ENCODE measurements around the gene ETF1.

ETF1 gene

DNA sequence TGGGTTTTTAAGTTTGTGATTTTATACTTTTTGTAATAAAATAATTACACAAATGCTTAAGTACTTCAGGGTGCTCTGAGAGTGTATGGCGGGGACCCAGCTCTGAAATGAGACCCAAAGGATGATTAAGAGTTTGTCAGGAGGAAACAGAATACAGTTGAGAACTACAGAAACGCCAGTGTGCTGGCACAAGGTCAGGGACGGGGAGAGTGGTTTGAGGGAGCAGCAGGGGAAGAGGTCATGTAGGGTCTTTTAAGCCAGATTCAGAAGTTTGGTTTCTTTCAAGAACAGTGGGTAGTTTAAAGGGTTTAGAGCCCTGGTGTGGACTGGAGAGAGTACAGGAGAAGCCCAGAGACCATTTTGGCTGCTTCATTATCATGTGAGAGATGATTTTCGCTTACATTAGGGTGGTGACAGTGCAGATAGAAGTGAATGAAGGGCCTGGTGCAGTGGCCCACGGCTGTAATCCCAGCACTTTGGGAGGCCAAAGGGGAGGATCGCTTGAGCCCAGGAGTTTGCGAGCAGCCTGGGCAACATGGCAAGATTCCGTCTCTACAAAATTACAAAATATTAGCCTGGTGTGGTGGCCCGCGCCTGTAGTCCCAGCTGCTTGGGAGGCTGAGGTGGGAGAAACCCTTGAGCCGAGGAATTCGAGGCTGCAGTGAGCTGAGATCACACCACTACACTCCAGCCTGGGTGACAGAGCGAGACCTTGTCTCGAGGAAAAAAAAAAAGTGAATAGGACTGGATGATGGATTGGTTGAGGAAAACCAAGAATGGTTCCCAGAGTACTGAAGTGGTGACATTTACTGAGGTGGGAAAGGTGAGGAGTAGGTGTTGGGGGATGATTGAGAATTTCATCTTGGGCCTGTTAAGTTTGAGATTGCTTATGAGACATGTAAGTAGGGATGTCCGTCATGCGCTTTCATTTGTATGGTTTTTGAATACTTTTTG is 1.4 kb upstream of the ETF1 start:
- Mint-ChIP-seq H3K9me3 (no peaks in the 10 kb centered on the region), H3K27ac (peak overlapping the region; percentile 99), H3K36me3 (peaks cover 80% of the 10 kb centered on the region), H3K4me3 (peak overlapping the region; percentile 92), H3K4me1 (peaks cover 68% of the 10 kb centered on the region)
- ATAC-seq: no peak
- peak in 1 of 2 donors; percentile 62 for DNase-seq (ENCODE audit: low spot score in 2 of 2)

GRCh38 chr5:138543730-138544104 is 681 bp upstream of the ETF1 start:
- ATAC-seq (peak; percentile 76), DNase-seq (ENCODE audit: low spot score in 2 of 2) (no peak)
- peak overlapping the region; percentile 92 for H3K4me3 Mint-ChIP-seq
- H3K27ac Mint-ChIP-seq: peak overlapping the region; percentile 99
- H3K4me1 Mint-ChIP-seq: peaks cover 65% of the 10 kb centered on the region
- H3K36me3 Mint-ChIP-seq: peaks cover 84% of the 10 kb centered on the region
- no peaks in the 10 kb centered on the region for H3K9me3 Mint-ChIP-seq

- H3K27ac Mint-ChIP-seq: peak overlapping the region; percentile 99
- ATAC-seq (no peak), DNase-seq (ENCODE audit: low spot score in 2 of 2) (peak in 1 of 2 donors; percentile 70)
- H3K9me3 Mint-ChIP-seq: no peaks in the 10 kb centered on the region
- H3K36me3 Mint-ChIP-seq: peaks cover 84% of the 10 kb centered on the region
- peaks cover 57% of the 10 kb centered on the region for H3K4me1 Mint-ChIP-seq
- H3K4me3 Mint-ChIP-seq: peak overlapping the region; percentile 92
These were observed 668 bp downstream of the ETF1 start for GRCh38 chr5:138542180-138542955.

DNA sequence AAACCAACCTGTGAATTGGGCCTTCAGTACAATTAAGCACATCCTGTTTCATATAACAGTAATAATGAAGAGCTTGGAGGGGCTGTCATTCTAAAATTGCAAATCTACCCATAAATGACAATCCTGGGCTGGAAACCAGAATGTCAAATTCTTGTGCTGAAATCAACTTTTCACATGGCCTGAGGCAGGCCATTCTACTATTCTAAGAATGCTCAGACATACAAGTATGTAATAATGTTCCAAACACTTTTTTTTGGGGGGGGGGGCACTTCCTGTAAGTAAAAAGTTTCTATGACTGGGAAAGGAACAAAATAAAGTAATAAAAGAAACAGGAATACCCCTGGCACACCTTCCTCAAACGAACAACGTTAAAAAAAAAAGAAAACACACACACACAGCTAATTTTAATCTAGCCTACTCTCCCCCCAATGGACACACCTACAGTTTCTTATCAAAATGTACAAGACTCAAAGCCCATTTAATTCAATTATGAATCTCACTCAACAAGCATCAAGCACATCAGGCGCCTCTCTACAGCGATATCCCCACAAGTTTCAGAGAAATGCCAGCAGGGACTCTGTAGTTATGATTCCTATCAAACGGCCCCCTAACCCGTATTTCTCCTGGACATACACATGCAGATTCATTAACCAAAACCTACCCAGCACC is 1.4 kb downstream of the ETF1 start:
- peak overlapping the region; percentile 99 for H3K27ac Mint-ChIP-seq
- ATAC-seq (no peak), DNase-seq (ENCODE audit: low spot score in 2 of 2) (no peak)
- H3K4me3 Mint-ChIP-seq: peak overlapping the region; percentile 92
- H3K9me3 Mint-ChIP-seq: no peaks in the 10 kb centered on the region
- H3K4me1 Mint-ChIP-seq: peaks cover 62% of the 10 kb centered on the region
- peaks cover 82% of the 10 kb centered on the region for H3K36me3 Mint-ChIP-seq

DNA sequence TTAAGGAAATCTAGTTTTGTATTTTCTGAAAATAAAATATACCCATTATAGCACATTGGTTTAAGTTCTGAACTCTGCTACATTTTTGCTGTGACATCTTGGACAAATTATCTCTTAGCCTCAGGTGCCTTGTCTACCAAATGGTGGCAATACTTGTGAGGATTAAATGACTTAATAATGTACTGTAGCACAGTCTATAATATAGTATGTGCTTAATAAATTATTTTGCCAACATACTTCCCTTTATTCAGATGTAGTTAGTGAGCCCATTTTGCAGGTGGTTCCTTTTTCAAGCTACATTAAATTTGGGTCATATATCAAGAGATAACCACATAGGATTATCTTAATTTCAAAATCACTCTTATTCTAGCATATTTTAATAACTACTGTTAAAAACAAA is 3.2 kb downstream of the ETF1 start:
- peak overlapping the region; percentile 61 for H3K27ac Mint-ChIP-seq
- ATAC-seq (no peak), DNase-seq (ENCODE audit: low spot score in 2 of 2) (no peak)
- no peaks in the 10 kb centered on the region for H3K9me3 Mint-ChIP-seq
- no peak overlapping the region for H3K4me3 Mint-ChIP-seq
- H3K4me1 Mint-ChIP-seq: peaks cover 63% of the 10 kb centered on the region
- peaks cover 91% of the 10 kb centered on the region for H3K36me3 Mint-ChIP-seq

DNA sequence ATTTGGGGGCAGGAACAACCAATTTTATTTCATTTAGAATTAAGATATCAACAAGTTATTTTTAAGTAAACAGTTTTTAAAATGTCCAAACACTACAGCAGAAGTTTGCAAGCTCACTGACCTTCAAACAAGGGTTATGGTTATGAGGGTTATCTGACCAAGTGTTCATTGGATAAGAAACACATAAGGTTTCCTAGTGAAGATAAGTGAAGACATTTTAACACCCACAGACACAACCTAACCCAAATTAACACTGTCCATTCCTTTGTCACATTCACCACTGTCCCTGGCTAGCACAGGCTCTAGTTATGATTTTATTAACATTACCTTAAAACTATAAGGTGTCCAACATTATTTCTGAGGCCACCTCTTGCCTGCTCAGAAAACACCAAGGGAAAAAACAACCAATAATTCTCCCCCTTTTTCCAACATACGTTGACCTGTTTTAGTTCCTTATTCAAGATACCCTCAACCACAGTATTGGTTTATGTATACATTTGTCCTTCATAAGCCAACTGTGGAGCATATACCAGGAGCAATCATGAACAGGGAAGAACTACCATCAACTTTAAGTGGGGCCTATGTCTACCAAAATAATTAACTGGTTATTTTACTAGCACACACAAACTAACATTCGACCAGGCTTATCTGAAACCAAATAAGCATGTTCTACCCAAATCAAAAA is 4.0 kb downstream of the ETF1 start:
- Mint-ChIP-seq H3K36me3 (peaks cover 91% of the 10 kb centered on the region), H3K4me1 (peaks cover 56% of the 10 kb centered on the region), H3K9me3 (no peaks in the 10 kb centered on the region), H3K4me3 (no peak overlapping the region), H3K27ac (peak overlapping the region; percentile 61)
- ATAC-seq (no peak), DNase-seq (ENCODE audit: low spot score in 2 of 2) (no peak)

DNA sequence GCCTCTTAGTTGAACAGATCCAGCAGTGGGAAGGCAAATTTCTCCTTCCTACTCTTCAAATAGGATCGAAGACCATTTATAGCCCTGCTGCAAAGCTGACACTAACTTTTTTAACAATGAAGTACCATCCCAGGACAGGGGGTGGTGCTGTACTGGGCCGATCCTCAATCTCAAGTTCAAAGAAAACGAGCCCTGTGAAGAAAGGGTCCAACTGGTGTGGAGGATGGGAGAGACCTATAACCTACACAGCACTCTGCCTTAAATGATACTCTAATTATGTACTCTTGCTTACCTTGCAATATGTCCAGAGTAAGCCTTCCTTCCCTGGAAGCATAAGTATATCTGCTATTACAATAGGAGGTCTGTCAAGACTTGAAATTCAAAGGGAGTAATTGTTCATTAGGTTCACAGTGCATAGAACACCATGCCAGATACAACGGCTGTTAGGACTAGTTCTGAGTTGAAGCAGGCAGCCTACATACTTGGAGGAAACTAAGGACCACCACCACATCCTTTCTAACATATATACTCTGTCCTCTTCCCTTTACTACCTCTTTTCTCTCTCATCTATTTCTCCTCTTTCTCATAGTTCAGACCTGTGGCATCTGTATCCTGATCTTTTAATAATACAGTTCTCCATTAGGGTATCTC is 6.2 kb downstream of the ETF1 start:
- H3K36me3 Mint-ChIP-seq: peaks cover 90% of the 10 kb centered on the region
- no peak overlapping the region for H3K4me3 Mint-ChIP-seq
- H3K9me3 Mint-ChIP-seq: no peaks in the 10 kb centered on the region
- DNase-seq (ENCODE audit: low spot score in 2 of 2) (no peak), ATAC-seq (peak; percentile 63)
- peak overlapping the region; percentile 75 for H3K27ac Mint-ChIP-seq
- H3K4me1 Mint-ChIP-seq: peaks cover 57% of the 10 kb centered on the region

DNA sequence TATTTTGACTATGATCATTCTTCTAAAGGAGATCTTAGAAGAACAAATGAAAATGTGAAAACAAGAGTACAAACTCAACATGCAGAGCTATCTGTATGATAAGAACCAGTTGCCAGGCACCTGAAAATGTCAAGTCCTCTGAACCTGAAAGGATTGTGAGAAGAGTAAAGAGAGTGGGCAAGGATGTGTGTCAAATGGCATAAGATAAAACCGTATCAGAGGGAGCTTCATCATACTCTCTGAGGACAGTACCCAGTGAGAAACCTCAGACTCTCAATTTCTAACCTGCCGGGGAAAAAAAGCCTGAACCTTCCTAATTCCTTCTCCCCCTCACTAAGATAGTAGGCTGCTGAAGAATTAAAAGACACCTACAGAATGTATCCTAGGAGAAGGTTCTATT is 6.8 kb downstream of the ETF1 start:
- Mint-ChIP-seq H3K9me3 (no peaks in the 10 kb centered on the region), H3K27ac (peak overlapping the region; percentile 75), H3K4me3 (no peak overlapping the region), H3K36me3 (peaks cover 89% of the 10 kb centered on the region), H3K4me1 (peaks cover 56% of the 10 kb centered on the region)
- DNase-seq (ENCODE audit: low spot score in 2 of 2) (no peak), ATAC-seq (no peak)

DNA sequence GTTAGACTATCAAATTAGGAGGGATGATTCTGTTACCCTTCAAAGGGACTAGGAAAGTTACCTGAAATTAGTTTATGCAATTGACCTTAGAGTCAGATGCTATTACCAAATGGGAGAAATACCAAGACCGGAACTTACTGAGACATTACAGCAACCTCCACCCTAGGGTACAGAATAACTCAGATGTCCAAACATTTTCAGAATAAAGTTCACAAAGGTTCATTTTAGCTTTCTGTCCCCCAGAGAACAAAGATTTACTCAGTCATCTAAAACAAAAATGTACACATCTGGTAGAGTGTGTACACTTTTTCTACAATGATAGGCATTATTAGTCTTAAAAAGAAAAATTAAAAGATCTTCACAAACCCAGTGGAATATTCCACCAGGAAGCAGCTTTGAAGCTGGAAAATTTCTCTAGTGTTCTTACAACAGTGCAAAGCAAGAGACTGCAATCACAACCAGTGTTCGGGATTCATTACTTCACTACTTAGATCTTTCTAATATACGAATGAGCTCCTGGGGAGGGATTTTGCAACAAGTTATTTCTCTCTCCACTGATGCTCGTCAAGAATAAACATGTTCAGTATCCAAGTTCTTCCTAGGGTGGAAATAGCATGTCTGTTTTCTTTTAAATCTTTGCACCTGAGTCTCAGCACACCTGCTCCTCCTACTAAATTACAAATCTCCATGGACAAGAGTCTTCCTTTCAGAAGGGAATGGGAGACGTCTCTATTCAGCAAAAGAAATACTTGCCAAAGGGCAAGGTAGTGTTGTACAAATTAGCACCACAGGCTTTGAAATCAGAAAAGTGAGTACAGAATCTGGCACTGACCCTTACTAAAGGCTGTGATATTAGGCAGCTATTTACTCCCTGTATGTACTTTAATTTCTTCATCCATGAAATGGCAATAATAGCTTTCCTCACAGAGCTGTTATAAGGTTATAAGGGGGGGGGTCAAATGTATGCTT is 8.8 kb downstream of the ETF1 start:
- Mint-ChIP-seq H3K36me3 (peaks cover 91% of the 10 kb centered on the region), H3K9me3 (no peaks in the 10 kb centered on the region), H3K4me3 (no peak overlapping the region), H3K4me1 (peaks cover 56% of the 10 kb centered on the region), H3K27ac (no peak overlapping the region)
- no peak for DNase-seq (ENCODE audit: low spot score in 2 of 2)
- no peak for ATAC-seq

- H3K9me3 Mint-ChIP-seq: no peaks in the 10 kb centered on the region
- no peak overlapping the region for H3K27ac Mint-ChIP-seq
- no peak overlapping the region for H3K4me3 Mint-ChIP-seq
- DNase-seq (ENCODE audit: low spot score in 2 of 2): no peak
- no peak for ATAC-seq
- H3K36me3 Mint-ChIP-seq: peaks cover 89% of the 10 kb centered on the region
- H3K4me1 Mint-ChIP-seq: peaks cover 37% of the 10 kb centered on the region
These were observed 13.2 kb downstream of the ETF1 start for GRCh38 chr5:138529812-138530211.

- H3K4me3 Mint-ChIP-seq: no peak overlapping the region
- ATAC-seq (no peak), DNase-seq (ENCODE audit: low spot score in 2 of 2) (no peak)
- peaks cover 86% of the 10 kb centered on the region for H3K36me3 Mint-ChIP-seq
- H3K27ac Mint-ChIP-seq: no peak overlapping the region
- H3K9me3 Mint-ChIP-seq: no peaks in the 10 kb centered on the region
- H3K4me1 Mint-ChIP-seq: peaks cover 36% of the 10 kb centered on the region
These were observed 14.1 kb downstream of the ETF1 start for GRCh38 chr5:138528744-138529469.

GRCh38 chr5:138528208-138528607 is 14.8 kb downstream of the ETF1 start:
- H3K27ac Mint-ChIP-seq: no peak overlapping the region
- peaks cover 35% of the 10 kb centered on the region for H3K4me1 Mint-ChIP-seq
- ATAC-seq (no peak), DNase-seq (ENCODE audit: low spot score in 2 of 2) (no peak)
- no peaks in the 10 kb centered on the region for H3K9me3 Mint-ChIP-seq
- H3K4me3 Mint-ChIP-seq: no peak overlapping the region
- peaks cover 85% of the 10 kb centered on the region for H3K36me3 Mint-ChIP-seq

GRCh38 chr5:138527170-138527569 is 15.9 kb downstream of the ETF1 start:
- no peak overlapping the region for H3K4me3 Mint-ChIP-seq
- peaks cover 85% of the 10 kb centered on the region for H3K36me3 Mint-ChIP-seq
- no peaks in the 10 kb centered on the region for H3K9me3 Mint-ChIP-seq
- H3K4me1 Mint-ChIP-seq: peaks cover 34% of the 10 kb centered on the region
- H3K27ac Mint-ChIP-seq: peak overlapping the region; percentile 7
- no peak for DNase-seq (ENCODE audit: low spot score in 2 of 2)
- ATAC-seq: no peak
